CD4-positive, CD25-positive, alpha-beta regulatory T cell (primary cell): Measurements from ENCODE around the gene OGFOD3. TPM values are rescaled to one million over a fixed set of nuclear protein-coding genes. Genes with fewer than 3 reads are reported as not detected.

Source experiments
- ATAC-seq, 2 donors: fragments of 150-1000 bp; cut with Tn5 transposase; one replicate each; pipeline ENCODE4 v1.10.0; 2021; ENCODE audit warnings: low read depth in 2 of 2, moderate number of reproducible peaks in 2 of 2, moderate library complexity in 1 of 2
- DNase-seq, 3 donors: peaks; one replicate each; pipeline versions ENCODE4 v3.0.0 to v3.0.0-alpha.2; 2012 to 2022; ENCODE audit warnings: mixed read lengths in 1 of 3
- H3K27ac ChIP-seq: one replicate; pipeline ENCODE4 v1.7.0; 2013; ENCODE audit warnings: mild to moderate bottlenecking, low read length; ENCODE audit not compliant: insufficient read depth, poor library complexity, severe bottlenecking
- H3K27me3 ChIP-seq: one replicate; pipeline ENCODE4 v1.7.0; 2013; ENCODE audit warnings: low read length; ENCODE audit not compliant: control insufficient read depth, insufficient read depth
- H3K36me3 ChIP-seq: one replicate; pipeline ENCODE4 v1.7.0; 2013; ENCODE audit warnings: mild to moderate bottlenecking, low read length, moderate library complexity; ENCODE audit not compliant: control insufficient read depth, insufficient read depth
- H3K4me1 ChIP-seq: 2 replicates; pipeline ENCODE4 v1.7.0; 2013; ENCODE audit warnings: mild to moderate bottlenecking, low read length; ENCODE audit not compliant: insufficient read depth, control insufficient read depth, poor library complexity, severe bottlenecking
- H3K4me3 ChIP-seq: one replicate; pipeline ENCODE4 v1.7.0; 2013; ENCODE audit warnings: low read depth, mild to moderate bottlenecking, low read length, moderate library complexity
- H3K9me3 ChIP-seq, 2 experiments: 1 replicate in 1 of 2; 2 replicates in 1 of 2; pipeline ENCODE4 v1.7.0; 2013; ENCODE audit warnings: low read length in 2 of 2, mild to moderate bottlenecking in 1 of 2, moderate library complexity in 1 of 2; ENCODE audit not compliant: control insufficient read depth in 2 of 2
- H3K27ac Mint-ChIP-seq, 3 donors: one replicate each; pipeline ENCODE4 v1.8.0; 2020 to 2022; ENCODE audit warnings: mild to moderate bottlenecking in 3 of 3, mixed read lengths in 3 of 3, moderate library complexity in 2 of 3
- H3K27me3 Mint-ChIP-seq: one replicate; pipeline ENCODE4 v1.8.0; 2022; ENCODE audit warnings: mild to moderate bottlenecking, mixed read lengths
- H3K36me3 Mint-ChIP-seq: one replicate; pipeline ENCODE4 v1.8.0; 2020; ENCODE audit warnings: mixed read lengths
- H3K4me1 Mint-ChIP-seq, 4 donors: one replicate each; pipeline ENCODE4 v1.8.0; 2020 to 2022; ENCODE audit warnings: mixed read lengths in 4 of 4, mild to moderate bottlenecking in 1 of 4
- H3K4me3 Mint-ChIP-seq, 4 donors: one replicate each; pipeline ENCODE4 v1.8.0; 2020 to 2022; ENCODE audit warnings: mild to moderate bottlenecking in 4 of 4, mixed read lengths in 4 of 4, moderate library complexity in 3 of 4
- H3K9me3 Mint-ChIP-seq, 7 donors: one replicate each; pipeline ENCODE4 v1.8.0; 2020 to 2022; ENCODE audit warnings: mixed read lengths in 7 of 7, mild to moderate bottlenecking in 3 of 7, moderate library complexity in 2 of 7
- polyA plus RNA-seq, 4 donors: library from polyadenylated mRNA; unstranded; fragments of 300-500 nt; fragmentation: Illumina TruSeq; gene quantifications; one replicate each; pipeline ENCODE4 v1.2.3, GENCODE V29; 2021
- total RNA-seq: library from RNA; stranded (reverse); gene quantifications from one replicate; pipeline ENCODE4 v1.2.3, GENCODE V29; 2022

The OGFOD3 gene
- total and polyA plus RNA-seq, 5 donors from 2014 or later: 13.9 to 32.9 (median 22.0) TPM

DNA sequence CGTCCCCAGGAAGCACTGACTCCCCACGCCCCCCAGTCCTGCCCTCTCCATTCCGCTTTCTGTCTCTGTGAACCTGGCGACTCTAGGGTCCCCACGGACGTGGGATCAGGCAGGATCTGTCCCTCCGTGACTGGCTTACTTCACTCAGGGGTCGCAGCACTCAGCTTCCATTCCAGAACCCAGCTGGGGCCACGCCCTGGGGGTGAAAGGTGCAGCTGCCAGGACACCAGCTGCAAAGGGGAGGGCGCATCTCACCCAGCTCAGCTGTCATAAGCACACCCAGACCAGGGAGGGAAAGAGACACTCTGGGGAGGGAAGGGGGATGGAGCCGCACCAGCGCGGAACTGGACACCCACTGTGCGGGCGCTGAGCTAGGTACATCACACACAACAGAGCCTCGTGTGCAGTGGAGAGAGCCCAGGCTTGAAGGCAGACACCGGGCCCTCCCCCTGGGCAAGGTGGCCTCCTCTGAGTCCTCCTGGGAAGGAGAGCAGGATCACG, 18.7 kb downstream of the OGFOD3 start:
- no peak overlapping the region for H3K27ac ChIP-seq
- H3K4me3 ChIP-seq: no peak overlapping the region
- H3K36me3 Mint-ChIP-seq: peaks cover 12% of the 10 kb centered on the region
- DNase-seq (no peak), ATAC-seq (no peak)
- H3K9me3 ChIP-seq: no peaks in the 10 kb centered on the region
- no peaks in the 10 kb centered on the region for H3K9me3 Mint-ChIP-seq
- no peak overlapping the region for H3K4me3 Mint-ChIP-seq
- H3K4me1 ChIP-seq: peaks cover 10% of the 10 kb centered on the region
- H3K27me3 ChIP-seq: no peaks in the 10 kb centered on the region
- no peak overlapping the region for H3K27ac Mint-ChIP-seq
- H3K4me1 Mint-ChIP-seq: peaks cover 7 to 19% (median 11%) of the 10 kb centered on the region in 4 donors
- no peaks in the 10 kb centered on the region for H3K36me3 ChIP-seq
- H3K27me3 Mint-ChIP-seq: no peaks in the 10 kb centered on the region

DNA sequence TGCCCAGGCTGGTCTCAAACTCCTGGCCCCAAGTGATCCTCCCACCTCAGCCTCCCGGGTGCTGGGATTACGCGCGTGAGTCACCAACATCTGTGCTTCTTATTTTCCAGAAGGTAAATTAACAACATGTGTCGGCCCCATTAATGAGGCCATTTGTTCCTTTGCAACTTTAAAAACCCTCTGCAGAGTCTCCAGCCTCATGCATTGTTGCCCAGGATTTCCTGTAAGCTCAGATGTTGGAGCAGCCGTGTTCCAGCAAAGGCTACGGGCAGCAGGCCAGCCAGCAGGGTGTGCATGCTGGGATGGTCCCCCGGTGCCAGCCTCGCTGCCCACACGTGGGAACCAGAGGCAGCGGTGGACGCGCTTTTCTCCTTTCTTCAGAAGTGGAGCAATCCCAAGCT, 19.3 kb downstream of the OGFOD3 start:
- H3K27ac ChIP-seq: no peak overlapping the region
- H3K27me3 ChIP-seq: no peaks in the 10 kb centered on the region
- H3K4me3 ChIP-seq: no peak overlapping the region
- H3K36me3 Mint-ChIP-seq: peaks cover 15% of the 10 kb centered on the region
- no peak overlapping the region for H3K4me3 Mint-ChIP-seq
- peaks cover 10% of the 10 kb centered on the region for H3K4me1 ChIP-seq
- H3K36me3 ChIP-seq: no peaks in the 10 kb centered on the region
- no peaks in the 10 kb centered on the region for H3K9me3 ChIP-seq
- H3K27ac Mint-ChIP-seq: no peak overlapping the region
- H3K9me3 Mint-ChIP-seq: no peaks in the 10 kb centered on the region
- H3K27me3 Mint-ChIP-seq: no peaks in the 10 kb centered on the region
- DNase-seq (no peak), ATAC-seq (no peak)
- peaks cover 7 to 19% (median 11%) of the 10 kb centered on the region in 4 donors for H3K4me1 Mint-ChIP-seq

DNA sequence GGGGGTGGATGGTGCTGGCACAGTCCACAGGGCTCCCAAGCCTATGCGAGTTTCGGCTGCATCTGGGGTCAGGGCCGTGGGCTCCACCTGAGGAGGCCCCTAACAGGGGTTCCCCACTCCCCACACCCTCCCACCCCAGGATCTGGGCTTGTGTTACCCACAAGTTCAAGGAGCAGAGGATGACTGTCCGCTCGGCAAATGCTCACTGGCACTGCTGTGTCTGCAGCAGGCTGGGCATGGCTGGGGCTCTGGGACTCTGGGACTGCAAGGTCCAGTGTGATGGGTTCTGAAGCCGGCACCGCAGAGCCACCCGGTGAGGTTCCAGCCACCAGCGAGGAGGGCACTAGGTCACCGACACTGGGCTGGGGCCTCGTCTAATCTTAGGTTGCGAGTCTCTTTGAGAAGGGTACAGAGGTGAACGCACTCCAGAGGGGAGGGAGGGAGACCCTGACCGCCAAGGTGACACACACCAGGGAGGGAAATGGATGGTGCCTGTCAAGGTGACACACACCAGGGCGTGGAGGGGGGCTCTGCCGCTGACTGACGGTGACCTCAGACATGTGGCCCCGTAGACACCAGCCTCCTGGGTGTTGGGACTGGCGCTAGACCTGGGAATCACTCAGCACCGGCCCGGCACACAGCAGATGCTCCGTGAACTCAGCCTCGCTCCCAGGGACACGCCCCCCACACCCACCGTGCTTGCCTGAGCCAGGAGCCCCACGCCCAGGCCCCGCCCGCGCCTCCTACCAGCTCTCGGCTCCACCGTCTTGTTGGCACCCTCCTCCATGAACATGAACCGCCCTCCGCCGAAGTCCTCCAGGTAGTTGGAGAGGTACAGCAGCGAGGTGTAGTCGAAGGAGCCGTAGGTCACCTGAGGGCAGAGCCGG, 20.7 kb downstream of the OGFOD3 start:
- no peak overlapping the region for H3K27ac ChIP-seq
- no peak overlapping the region for H3K4me3 ChIP-seq
- DNase-seq (no peak), ATAC-seq (no peak)
- H3K36me3 ChIP-seq: peaks cover 4% of the 10 kb centered on the region
- no peaks in the 10 kb centered on the region for H3K9me3 ChIP-seq
- H3K27me3 Mint-ChIP-seq: no peaks in the 10 kb centered on the region
- peaks cover 13% of the 10 kb centered on the region for H3K36me3 Mint-ChIP-seq
- no peaks in the 10 kb centered on the region for H3K9me3 Mint-ChIP-seq
- no peaks in the 10 kb centered on the region for H3K27me3 ChIP-seq
- peak overlapping the region in 1 of 3 donors; percentile 20 for H3K27ac Mint-ChIP-seq
- H3K4me1 ChIP-seq: peaks cover 10% of the 10 kb centered on the region
- peaks cover 7 to 17% (median 11%) of the 10 kb centered on the region in 4 donors for H3K4me1 Mint-ChIP-seq
- no peak overlapping the region for H3K4me3 Mint-ChIP-seq

DNA sequence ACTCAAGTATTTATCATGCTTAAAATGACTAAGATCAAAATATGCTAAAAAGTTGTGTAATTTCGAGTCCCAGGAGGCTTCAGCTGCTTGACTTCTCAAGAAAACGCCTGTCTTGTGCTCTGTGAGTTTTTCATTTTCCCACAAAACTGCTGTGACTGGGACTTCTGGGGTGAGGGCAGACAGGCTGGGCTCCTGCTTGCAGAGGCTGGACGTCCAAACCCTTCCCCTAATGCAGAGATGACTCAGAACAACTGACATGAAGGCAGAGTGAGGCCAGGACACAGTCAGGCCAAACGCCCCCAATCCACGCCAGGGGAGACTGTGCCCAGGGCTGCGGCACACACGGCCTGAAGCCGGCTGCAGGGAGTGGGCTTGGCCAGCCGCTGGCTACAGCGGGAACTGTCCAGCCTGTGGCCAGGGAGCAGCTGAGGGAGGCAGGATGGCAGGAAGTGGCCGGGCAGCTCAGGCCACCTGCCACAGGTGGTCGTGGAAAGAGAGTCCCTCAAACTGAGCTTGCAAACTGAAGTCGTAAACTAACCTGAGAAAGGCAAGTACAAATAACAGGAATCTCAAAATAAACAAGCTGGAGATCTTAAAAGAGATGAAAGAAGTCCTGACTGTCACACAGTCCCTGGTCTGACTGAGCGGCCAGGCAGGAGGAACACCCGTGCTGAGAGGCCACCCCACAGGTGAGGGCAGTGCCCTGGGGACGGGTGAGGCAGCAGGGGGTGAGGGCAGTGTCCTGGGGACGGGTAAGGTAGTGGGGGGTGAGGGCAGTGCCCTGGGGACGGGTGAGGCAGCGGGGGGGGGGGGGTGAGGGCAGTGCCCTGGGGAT, 21.6 kb downstream of the OGFOD3 start:
- Histone ChIP-seq H3K27ac (no peak overlapping the region), H3K27me3 (no peaks in the 10 kb centered on the region), H3K36me3 (peaks cover 4% of the 10 kb centered on the region), H3K4me3 (no peak overlapping the region), H3K9me3 (no peaks in the 10 kb centered on the region), H3K4me1 (peaks cover 10% of the 10 kb centered on the region)
- Mint-ChIP-seq H3K4me1 (peaks cover 7 to 16% (median 10%) of the 10 kb centered on the region in 4 donors), H3K36me3 (peaks cover 13% of the 10 kb centered on the region), H3K27ac (peak overlapping the region in 1 of 3 donors; percentile 56), H3K9me3 (no peaks in the 10 kb centered on the region), H3K27me3 (no peaks in the 10 kb centered on the region), H3K4me3 (no peak overlapping the region)
- no peak for ATAC-seq
- DNase-seq: no peak

DNA sequence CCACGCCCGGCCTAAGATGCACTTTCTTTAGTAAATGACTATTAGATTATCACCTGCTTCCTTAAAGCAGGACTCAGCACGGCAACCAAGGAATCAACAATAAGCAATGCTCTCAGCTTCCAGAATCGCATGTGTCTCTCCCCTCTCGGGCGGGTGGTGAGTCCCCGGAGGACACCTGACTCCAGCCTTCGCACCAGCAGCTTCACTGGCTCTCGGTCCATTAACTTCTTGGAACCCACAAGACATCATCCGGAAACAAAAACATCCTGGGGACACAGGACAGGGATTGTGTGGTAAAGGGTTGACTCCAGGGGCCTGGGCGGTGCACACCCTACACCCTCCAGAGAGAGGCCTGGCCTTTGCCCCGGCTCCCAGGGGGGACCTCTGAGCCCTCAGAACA, 24.1 kb downstream of the OGFOD3 start:
- H3K27me3 ChIP-seq: no peaks in the 10 kb centered on the region
- Mint-ChIP-seq H3K9me3 (no peaks in the 10 kb centered on the region), H3K4me3 (no peak overlapping the region), H3K36me3 (peaks cover 10% of the 10 kb centered on the region), H3K27me3 (no peaks in the 10 kb centered on the region), H3K27ac (no peak overlapping the region), H3K4me1 (peaks cover 0 to 5% (median 0%) of the 10 kb centered on the region in 4 donors)
- H3K4me1 ChIP-seq: no peaks in the 10 kb centered on the region
- no peak overlapping the region for H3K27ac ChIP-seq
- DNase-seq (no peak), ATAC-seq (no peak)
- peaks cover 4% of the 10 kb centered on the region for H3K36me3 ChIP-seq
- no peak overlapping the region for H3K4me3 ChIP-seq
- H3K9me3 ChIP-seq: no peaks in the 10 kb centered on the region

DNA sequence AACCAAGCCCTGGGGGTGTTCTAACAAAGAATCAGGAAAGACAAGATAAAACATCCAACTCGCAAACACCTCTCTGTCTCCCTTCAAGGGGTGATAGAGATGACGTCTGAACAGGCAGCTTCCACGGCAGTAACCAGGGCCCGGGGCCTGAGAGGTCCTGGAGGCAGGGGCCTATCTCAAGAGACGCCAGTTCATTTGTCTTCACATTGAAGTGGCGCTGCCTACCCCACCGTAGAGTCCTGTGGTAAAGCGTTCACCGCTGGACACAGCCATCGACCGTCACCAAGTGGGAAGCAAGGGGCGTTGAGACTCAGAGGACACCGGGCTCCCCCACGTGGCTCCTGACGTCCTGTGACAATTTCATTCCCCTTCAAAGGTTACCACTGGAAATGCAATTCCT, 25.4 kb downstream of the OGFOD3 start:
- H3K27me3 ChIP-seq: no peaks in the 10 kb centered on the region
- H3K27ac ChIP-seq: no peak overlapping the region
- peaks cover 4% of the 10 kb centered on the region for H3K36me3 ChIP-seq
- Mint-ChIP-seq H3K9me3 (no peaks in the 10 kb centered on the region), H3K27me3 (no peaks in the 10 kb centered on the region), H3K4me3 (no peak overlapping the region), H3K36me3 (peaks cover 10% of the 10 kb centered on the region), H3K4me1 (peaks cover 0 to 5% (median 0%) of the 10 kb centered on the region in 4 donors), H3K27ac (peak overlapping the region in 1 of 3 donors; percentile 43)
- no peak overlapping the region for H3K4me3 ChIP-seq
- ATAC-seq (no peak), DNase-seq (no peak)
- no peaks in the 10 kb centered on the region for H3K4me1 ChIP-seq
- H3K9me3 ChIP-seq: no peaks in the 10 kb centered on the region

DNA sequence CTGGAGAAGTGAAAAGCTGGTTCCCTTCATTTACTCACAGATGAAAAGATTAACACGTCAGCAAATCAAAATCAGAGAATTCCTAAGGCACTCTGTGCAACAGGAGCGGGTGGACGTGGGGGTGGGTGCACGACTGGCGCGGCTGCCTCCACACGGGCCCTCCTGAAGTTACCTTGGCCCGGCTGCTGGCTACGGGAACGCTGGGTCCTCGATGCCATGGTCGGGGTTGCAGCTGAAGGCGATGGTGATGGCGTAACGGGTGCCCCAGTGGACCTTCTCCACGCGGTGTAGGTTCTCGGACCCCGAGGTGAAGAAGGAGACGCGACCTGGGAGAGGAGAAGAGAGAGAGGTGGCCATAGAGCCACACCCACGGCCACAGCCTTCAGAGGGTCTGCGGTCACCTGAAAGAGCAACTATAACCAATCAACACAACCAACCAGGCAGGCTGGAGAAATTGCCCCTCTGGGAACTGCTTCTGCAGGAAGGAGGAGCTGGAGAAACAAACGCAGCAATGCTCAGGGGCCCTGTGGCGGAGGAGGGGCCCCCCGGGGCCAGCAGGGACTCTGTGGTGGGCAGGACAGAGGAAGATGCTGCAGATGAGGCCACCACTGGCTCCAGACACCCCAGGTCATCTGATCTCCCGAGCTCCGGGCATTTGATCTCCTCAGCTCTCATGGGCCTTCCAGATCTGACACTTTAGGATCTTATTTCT, 26.0 kb downstream of the OGFOD3 start:
- Histone ChIP-seq H3K36me3 (peaks cover 4% of the 10 kb centered on the region), H3K9me3 (no peaks in the 10 kb centered on the region), H3K27me3 (no peaks in the 10 kb centered on the region), H3K4me1 (no peaks in the 10 kb centered on the region), H3K4me3 (no peak overlapping the region), H3K27ac (no peak overlapping the region)
- Mint-ChIP-seq H3K36me3 (peaks cover 10% of the 10 kb centered on the region), H3K4me1 (peaks cover 0 to 5% (median 3%) of the 10 kb centered on the region in 4 donors), H3K9me3 (no peaks in the 10 kb centered on the region), H3K27me3 (no peaks in the 10 kb centered on the region), H3K4me3 (no peak overlapping the region), H3K27ac (no peak overlapping the region)
- DNase-seq (no peak), ATAC-seq (no peak)
